Spleen (tissue), 11 donors: ENCODE data around the gene CUX1. TPM values are rescaled to one million over a fixed set of nuclear protein-coding genes. Genes with fewer than 3 reads are reported as not detected.

Source experiments
- DNase-seq: peaks from one replicate; pipeline ENCODE4 v3.0.0-alpha.2; 2020
- H3K27ac ChIP-seq, 8 donors: fragments of 200-600 bp; sonication (generic) in 7 of 8; 1 replicate in 4 of 8; 2 replicates in 4 of 8; pipeline versions ENCODE4 v1.5.0 to v1.8.0; 2016 to 2021; ENCODE audit warnings: inconsistent platforms in 4 of 8, mild to moderate bottlenecking in 4 of 8, moderate library complexity in 1 of 8
- H3K27me3 ChIP-seq, 7 donors: fragments of 200-600 bp; sonication (generic) in 6 of 7; replicated peaks in 1 of 7; 1 replicate in 4 of 7; 2 replicates in 3 of 7; pipeline versions ENCODE4 v1.5.0 to v1.8.0; 2016 to 2021; ENCODE audit warnings: inconsistent platforms in 3 of 7, mild to moderate bottlenecking in 1 of 7
- H3K36me3 ChIP-seq, 6 donors: fragments of 200-600 bp; sonication (generic) in 5 of 6; 1 replicate in 4 of 6; 2 replicates in 2 of 6; pipeline versions ENCODE4 v1.5.0 to v1.8.0; 2016 to 2021; ENCODE audit warnings: inconsistent platforms in 2 of 6
- H3K4me1 ChIP-seq, 6 donors: fragments of 200-600 bp; sonication (generic) in 5 of 6; 1 replicate in 3 of 6; 2 replicates in 3 of 6; pipeline versions ENCODE4 v1.5.0 to v1.8.0; 2016 to 2021; ENCODE audit warnings: inconsistent platforms in 3 of 6
- H3K4me3 ChIP-seq, 8 donors: fragments of 200-600 bp; sonication (generic) in 7 of 8; 1 replicate in 4 of 8; 2 replicates in 4 of 8; pipeline versions ENCODE4 v1.5.0 to v1.8.0; 2016 to 2021; ENCODE audit warnings: inconsistent platforms in 4 of 8, mild to moderate bottlenecking in 4 of 8, moderate library complexity in 2 of 8
- H3K9me3 ChIP-seq, 8 donors: fragments of 200-600 bp; sonication (generic) in 7 of 8; 1 replicate in 4 of 8; 2 replicates in 4 of 8; pipeline versions ENCODE4 v1.5.0 to v1.8.0; 2016 to 2021; ENCODE audit warnings: inconsistent platforms in 4 of 8
- POLR2A ChIP-seq, 3 donors: fragments of 450-650 bp; IDR thresholded peaks; one replicate each; pipeline ENCODE4 v1.5.1; 2017; ENCODE audit warnings: antibody characterized with exemption in 3 of 3, mild to moderate bottlenecking in 1 of 3
- POLR2AphosphoS5 ChIP-seq, 3 donors: sonication (generic); formaldehyde crosslinking; IDR thresholded peaks; one replicate each; pipeline ENCODE4 v1.5.1; 2017; ENCODE audit warnings: antibody characterized with exemption in 3 of 3
- WGBS, 5 donors: extraction: QIAGEN DNeasy Blood & Tissue Kit in 3 of 5; methylation state at CpG; one replicate each; pipeline versions ENCODE4 v1.1.5 to v1.1.7; 2013 to 2018; 5-methylcytosine and 5-hydroxymethylcytosine counted together
- intact Hi-C: fragments of 100-400 bp; cut with DNase I; formaldehyde crosslinking; loops from one replicate; pipeline ENCODE4 v1.15.0; 2023; ENCODE audit warnings: low total_unique reads
- polyA plus RNA-seq, 3 donors: library from polyadenylated mRNA; stranded (reverse); fragments of 200-250 nt; gene quantifications; one replicate each; pipeline ENCODE4 v1.2.1, GENCODE V29; 2013
- total RNA-seq, 7 donors: library from RNA; depleted of rRNA in 3 of 7; stranded (reverse); fragments of >200 nt in 3 of 7; fragmentation: NEBNext Ultra II Directional in 4 of 7; extraction: Animal tissue kit (Norgen Biotek cat#: 25700) in 4 of 7; gene quantifications; one replicate each; pipeline versions ENCODE4 v1.1.0 to v1.2.1, GENCODE V29; 2016 to 2021
- TF ChIP-seq, protein P1 (sequence below), 11 experiments: fragments of 200-600 bp in 7 of 11; fragments of 450-650 bp in 4 of 11; sonication (generic) in 4 of 11; IDR thresholded peaks in 8 of 11; conservative IDR thresholded peaks in 3 of 11; 1 replicate in 7 of 11; 2 replicates in 4 of 11; pipeline versions ENCODE4 v1.4.0 to v1.8.0; 2016 to 2021; ENCODE audit warnings: antibody characterized with exemption in 11 of 11, inconsistent platforms in 4 of 11, mild to moderate bottlenecking in 1 of 11
- donor health status: healthy with polysubstance abuse.
- donor health status: DM: no; HTN: no; CAD: no; lungs with moderate emphysema.
- donor health status: DM: no; HTN: no; CAD: no.
- donor health status: Bipolar disorder and iron deficiency.
- donor health status: healthy.
- donor health status: DM: no; HTN: no; CAD: no.
- donor health status: DM: yes; HTN: yes; CAD: no.

CUX1 gene
- total and polyA plus RNA-seq, 10 donors = 9.1 to 95.8 (median 61.9) TPM

DNA sequence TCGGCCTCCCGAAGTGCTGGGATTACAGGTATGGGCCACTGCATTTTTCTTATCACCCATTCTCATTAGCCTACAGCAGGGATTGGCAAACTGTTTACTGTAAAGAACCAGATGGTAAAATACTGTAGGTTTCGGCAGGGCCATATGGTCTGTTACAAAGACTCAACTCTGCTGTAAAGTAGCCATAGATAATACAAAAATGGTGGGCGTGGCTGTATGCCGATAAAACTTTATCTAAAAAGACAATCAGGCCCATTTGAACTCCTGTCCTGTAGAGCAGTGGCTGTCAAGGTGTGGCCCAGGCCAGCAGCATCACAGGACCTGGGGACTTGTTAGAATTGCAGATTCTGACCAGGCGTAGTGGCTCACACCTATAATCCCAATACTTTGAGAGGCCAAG is 134.3 kb downstream of the CUX1 start:
- Histone ChIP-seq H3K4me3 (no peak overlapping the region), H3K36me3 (peaks cover 0 to 14% (median 0%) of the 10 kb centered on the region in 6 donors), H3K9me3 (no peaks in the 10 kb centered on the region), H3K27me3 (no peaks in the 10 kb centered on the region), H3K27ac (no peak overlapping the region), H3K4me1 (peaks cover 0 to 48% (median 14%) of the 10 kb centered on the region in 6 donors)
- TF ChIP-seq, protein P1, sequence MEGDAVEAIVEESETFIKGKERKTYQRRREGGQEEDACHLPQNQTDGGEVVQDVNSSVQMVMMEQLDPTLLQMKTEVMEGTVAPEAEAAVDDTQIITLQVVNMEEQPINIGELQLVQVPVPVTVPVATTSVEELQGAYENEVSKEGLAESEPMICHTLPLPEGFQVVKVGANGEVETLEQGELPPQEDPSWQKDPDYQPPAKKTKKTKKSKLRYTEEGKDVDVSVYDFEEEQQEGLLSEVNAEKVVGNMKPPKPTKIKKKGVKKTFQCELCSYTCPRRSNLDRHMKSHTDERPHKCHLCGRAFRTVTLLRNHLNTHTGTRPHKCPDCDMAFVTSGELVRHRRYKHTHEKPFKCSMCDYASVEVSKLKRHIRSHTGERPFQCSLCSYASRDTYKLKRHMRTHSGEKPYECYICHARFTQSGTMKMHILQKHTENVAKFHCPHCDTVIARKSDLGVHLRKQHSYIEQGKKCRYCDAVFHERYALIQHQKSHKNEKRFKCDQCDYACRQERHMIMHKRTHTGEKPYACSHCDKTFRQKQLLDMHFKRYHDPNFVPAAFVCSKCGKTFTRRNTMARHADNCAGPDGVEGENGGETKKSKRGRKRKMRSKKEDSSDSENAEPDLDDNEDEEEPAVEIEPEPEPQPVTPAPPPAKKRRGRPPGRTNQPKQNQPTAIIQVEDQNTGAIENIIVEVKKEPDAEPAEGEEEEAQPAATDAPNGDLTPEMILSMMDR (IDR thresholded peaks at IDR 0.05 in 8 of 11, conservative IDR thresholded peaks at IDR 0.05 in 3 of 11) = no peak
- TF ChIP-seq POLR2AphosphoS5 (IDR thresholded peaks at IDR 0.05) = no peak
- no peak for TF ChIP-seq POLR2A (IDR thresholded peaks at IDR 0.05)
- DNase-seq = no peak
- intact Hi-C loops = no loop called here
- WGBS, 5 donors = 96 to 99% (median 96%) methylated on average over 6 of the region's 6 CpGs

- no peak for TF ChIP-seq POLR2AphosphoS5 (IDR thresholded peaks at IDR 0.05)
- TF ChIP-seq POLR2A (IDR thresholded peaks at IDR 0.05) = no peak
- WGBS, 5 donors = 79 to 83% (median 80%) methylated on average over 29 of the region's 29 CpGs
- H3K27me3 ChIP-seq = no peaks in the 10 kb centered on the region
- no peaks in the 10 kb centered on the region for H3K9me3 ChIP-seq
- H3K4me3 ChIP-seq = no peak overlapping the region
- DNase-seq = no peak
- H3K36me3 ChIP-seq = peaks cover 0 to 14% (median 0%) of the 10 kb centered on the region in 6 donors
- H3K27ac ChIP-seq = no peak overlapping the region
- H3K4me1 ChIP-seq = peaks cover 0 to 45% (median 14%) of the 10 kb centered on the region in 6 donors
- intact Hi-C loops = no loop called here
Observed at GRCh38 chr7:101952355-101953247, 135.2 kb downstream of the CUX1 start.

- DNase-seq = no peak
- H3K36me3 ChIP-seq = peaks cover 0 to 14% (median 0%) of the 10 kb centered on the region in 6 donors
- no peaks in the 10 kb centered on the region for H3K27me3 ChIP-seq
- H3K4me3 ChIP-seq = no peak overlapping the region
- no peaks in the 10 kb centered on the region for H3K9me3 ChIP-seq
- TF ChIP-seq POLR2AphosphoS5 (IDR thresholded peaks at IDR 0.05) (no peak), POLR2A (IDR thresholded peaks at IDR 0.05) (no peak)
- TF ChIP-seq, protein P1 (IDR thresholded peaks at IDR 0.05 in 8 of 11, conservative IDR thresholded peaks at IDR 0.05 in 3 of 11) = no peak
- H3K27ac ChIP-seq = peak overlapping the region in 1 of 8 donors; percentile 11
- 57 to 70% (median 68%) methylated on average over 14 of the region's 14 CpGs for WGBS, 5 donors
- H3K4me1 ChIP-seq = peaks cover 0 to 38% (median 14%) of the 10 kb centered on the region in 6 donors
- intact Hi-C loops = no loop called here
Observed at GRCh38 chr7:101953248-101953819, 135.9 kb downstream of the CUX1 start.

GRCh38 chr7:101954499-101954898 is 137.1 kb downstream of the CUX1 start:
- 58 to 73% (median 60%) methylated on average over 5 of the region's 5 CpGs for WGBS, 5 donors
- TF ChIP-seq, protein P1 (IDR thresholded peaks at IDR 0.05 in 8 of 11, conservative IDR thresholded peaks at IDR 0.05 in 3 of 11) = no peak
- TF ChIP-seq POLR2AphosphoS5 (IDR thresholded peaks at IDR 0.05) (no peak), POLR2A (IDR thresholded peaks at IDR 0.05) (no peak)
- Histone ChIP-seq H3K4me3 (no peak overlapping the region), H3K36me3 (peaks cover 0 to 14% (median 0%) of the 10 kb centered on the region in 6 donors), H3K4me1 (peaks cover 0 to 36% (median 14%) of the 10 kb centered on the region in 6 donors), H3K27me3 (no peaks in the 10 kb centered on the region), H3K27ac (no peak overlapping the region), H3K9me3 (no peaks in the 10 kb centered on the region)
- no peak for DNase-seq
- intact Hi-C loops = no loop called here
